Naive thymus-derived CD4-positive, alpha-beta T cell (primary cell): ENCODE measurements around the gene GLCCI1. TPM values are rescaled to one million over a fixed set of nuclear protein-coding genes. Genes with fewer than 3 reads are reported as not detected.

Source experiments
- ATAC-seq: fragments of 150-1000 bp; cut with Tn5 transposase; 2 replicates; pipeline ENCODE4 v1.10.0; 2021; ENCODE audit warnings: mild to moderate bottlenecking, moderate library complexity
- CTCF ChIA-PET: fragments of 350-600 bp; sonication (Branson Sonifier 250); formaldehyde crosslinking; loops from one replicate; lab custom pipeline; 2021; ENCODE audit warnings: antibody characterized with exemption; lab: Charles Lee
- POLR2A ChIA-PET: fragments of 350-600 bp; sonication (Branson Sonifier 250); formaldehyde crosslinking; loops from one replicate; lab custom pipeline; 2021; ENCODE audit warnings: antibody characterized with exemption, inconsistent platforms; lab: Charles Lee
- DNase-seq, 9 donors: peaks; one replicate each; pipeline versions ENCODE4 v3.0.0 to v3.0.0-alpha.2; 2020 to 2022; ENCODE audit warnings: mixed read lengths in 1 of 9
- H3K27ac ChIP-seq: one replicate; pipeline ENCODE4 v1.7.0; 2013; ENCODE audit warnings: mild to moderate bottlenecking, low read depth, low read length, moderate library complexity
- H3K27me3 ChIP-seq, 2 donors: one replicate each; pipeline ENCODE4 v1.7.0; 2013; ENCODE audit warnings: low read length in 2 of 2, mild to moderate bottlenecking in 2 of 2, moderate library complexity in 2 of 2; ENCODE audit not compliant: control insufficient read depth in 2 of 2, insufficient read depth in 2 of 2
- H3K36me3 ChIP-seq, 3 experiments: 1 replicate in 2 of 3; 2 replicates in 1 of 3; pipeline ENCODE4 v1.7.0; 2013; ENCODE audit warnings: low read length in 3 of 3, mild to moderate bottlenecking in 3 of 3, moderate library complexity in 1 of 3; ENCODE audit not compliant: insufficient read depth in 3 of 3, control insufficient read depth in 2 of 3
- H3K4me1 ChIP-seq, 2 donors: one replicate each; pipeline ENCODE4 v1.7.0; 2013; ENCODE audit warnings: low read length in 2 of 2, mild to moderate bottlenecking in 2 of 2, moderate library complexity in 1 of 2; ENCODE audit not compliant: control insufficient read depth in 2 of 2, insufficient read depth in 2 of 2
- H3K4me3 ChIP-seq: 2 replicates; pipeline ENCODE4 v1.7.0; 2013; ENCODE audit warnings: mild to moderate bottlenecking, low read length
- H3K9me3 ChIP-seq, 3 experiments: 1 replicate in 2 of 3; 2 replicates in 1 of 3; pipeline ENCODE4 v1.7.0; 2013; ENCODE audit warnings: low read length in 3 of 3; ENCODE audit not compliant: control insufficient read depth in 2 of 3
- H3K27ac Mint-ChIP-seq, 9 donors: one replicate each; pipeline ENCODE4 v1.8.0; 2020 to 2022; ENCODE audit warnings: mixed read lengths in 9 of 9, mild to moderate bottlenecking in 8 of 9, moderate library complexity in 5 of 9, inconsistent platforms in 2 of 9
- H3K27me3 Mint-ChIP-seq, 5 donors: one replicate each; pipeline ENCODE4 v1.8.0; 2021 to 2022; ENCODE audit warnings: mixed read lengths in 5 of 5, mild to moderate bottlenecking in 1 of 5
- H3K36me3 Mint-ChIP-seq, 5 donors: one replicate each; pipeline ENCODE4 v1.8.0; 2020 to 2022; ENCODE audit warnings: mixed read lengths in 5 of 5, mild to moderate bottlenecking in 3 of 5, inconsistent platforms in 1 of 5
- H3K4me1 Mint-ChIP-seq, 7 donors: one replicate each; pipeline ENCODE4 v1.8.0; 2020 to 2022; ENCODE audit warnings: mixed read lengths in 7 of 7, mild to moderate bottlenecking in 3 of 7, inconsistent platforms in 1 of 7
- H3K4me3 Mint-ChIP-seq, 10 donors: one replicate each; pipeline ENCODE4 v1.8.0; 2020 to 2022; ENCODE audit warnings: mild to moderate bottlenecking in 10 of 10, mixed read lengths in 10 of 10, moderate library complexity in 6 of 10, inconsistent platforms in 2 of 10
- H3K9me3 Mint-ChIP-seq, 11 donors: one replicate each; pipeline ENCODE4 v1.8.0; 2020 to 2022; ENCODE audit warnings: mixed read lengths in 11 of 11, mild to moderate bottlenecking in 4 of 11, inconsistent platforms in 1 of 11, moderate library complexity in 1 of 11
- intact Hi-C, 2 donors: fragments of 100-400 bp; cut with micrococcal nuclease; formaldehyde crosslinking; loops; one replicate each; pipeline ENCODE4 v1.15.1; 2023
- polyA plus RNA-seq, 2 donors: library from polyadenylated mRNA; unstranded; fragments of 300-500 nt; fragmentation: Illumina TruSeq; gene quantifications; one replicate each; pipeline ENCODE4 v1.2.3, GENCODE V29; 2021
- total RNA-seq, 6 experiments: library from RNA in 5 of 6; stranded (reverse) in 5 of 6; gene quantifications; 1 replicate in 5 of 6; 2 replicates in 1 of 6; pipeline ENCODE4 v1.2.3 and lab custom pipeline; 2021 to 2026

Gene GLCCI1
- total and polyA plus RNA-seq, 7 experiments from 2014 or later, result 6.9 to 43.1 (median 26.5) TPM

GRCh38 chr7:7934945-7935344, 33.7 kb upstream of the GLCCI1 start:
- H3K4me3 Mint-ChIP-seq, result no peak overlapping the region
- H3K4me3 ChIP-seq, result no peak overlapping the region
- ATAC-seq (no peak), DNase-seq (no peak)
- intact Hi-C loops, result no loop called here
- H3K9me3 ChIP-seq, result no peaks in the 10 kb centered on the region
- H3K36me3 Mint-ChIP-seq, result peaks cover 0 to 3% (median 0%) of the 10 kb centered on the region in 5 donors
- peaks cover 0 to 11% of the 10 kb centered on the region in 2 donors for H3K4me1 ChIP-seq
- no peak overlapping the region for H3K27ac ChIP-seq
- CTCF ChIA-PET, result interaction anchor here (0.6 kb wide), 1 partner anchor 66 kb away, joined by 3 read pairs; no protein-coding TSS in a partner anchor
- peak overlapping the region in 1 of 9 donors; percentile 19 for H3K27ac Mint-ChIP-seq
- no peaks in the 10 kb centered on the region for H3K27me3 Mint-ChIP-seq
- no peaks in the 10 kb centered on the region for H3K36me3 ChIP-seq
- POLR2A ChIA-PET, result interaction anchor here (0.6 to 0.9 kb wide), 2 partner anchors 25 to 33 kb away, joined by 3 to 4 read pairs; no protein-coding TSS in a partner anchor
- peaks cover 0 to 13% (median 4%) of the 10 kb centered on the region in 7 donors for H3K4me1 Mint-ChIP-seq
- H3K27me3 ChIP-seq, result no peaks in the 10 kb centered on the region
- H3K9me3 Mint-ChIP-seq, result no peaks in the 10 kb centered on the region

- ChIA-PET CTCF (no interaction called here), POLR2A (no interaction called here)
- Mint-ChIP-seq H3K4me3 (no peak overlapping the region), H3K27ac (no peak overlapping the region), H3K36me3 (peaks cover 0 to 3% (median 0%) of the 10 kb centered on the region in 5 donors), H3K9me3 (no peaks in the 10 kb centered on the region), H3K27me3 (no peaks in the 10 kb centered on the region), H3K4me1 (peaks cover 0 to 13% (median 5%) of the 10 kb centered on the region in 7 donors)
- Histone ChIP-seq H3K4me3 (no peak overlapping the region), H3K4me1 (peaks cover 0 to 20% of the 10 kb centered on the region in 2 donors), H3K36me3 (no peaks in the 10 kb centered on the region), H3K27me3 (no peaks in the 10 kb centered on the region), H3K27ac (no peak overlapping the region), H3K9me3 (no peaks in the 10 kb centered on the region)
- DNase-seq (peak in 1 of 9 donors; percentile 9), ATAC-seq (no peak)
- intact Hi-C loops, result no loop called here
Observed at GRCh38 chr7:7938471-7938870, 30.1 kb upstream of the GLCCI1 start.

GRCh38 chr7:7943951-7944350, 24.6 kb upstream of the GLCCI1 start:
- H3K36me3 ChIP-seq, result no peaks in the 10 kb centered on the region
- Mint-ChIP-seq H3K4me1 (peaks cover 14 to 25% (median 20%) of the 10 kb centered on the region in 7 donors), H3K36me3 (no peaks in the 10 kb centered on the region), H3K27ac (peak overlapping the region in 8 of 9 donors; percentile 43 to 84 (median 78)), H3K4me3 (peak overlapping the region in 6 of 10 donors; percentile 61 to 82 (median 68)), H3K9me3 (no peaks in the 10 kb centered on the region), H3K27me3 (no peaks in the 10 kb centered on the region)
- POLR2A ChIA-PET, result interaction anchor here (0.5 to 2.5 kb wide), 6 partner anchors 16 to 182 kb away, joined by 3 to 5 read pairs (median 4); partner anchors contain the start of gene GLCCI1
- H3K27me3 ChIP-seq, result no peaks in the 10 kb centered on the region
- ATAC-seq (no peak), DNase-seq (no peak)
- peaks cover 11 to 33% of the 10 kb centered on the region in 2 donors for H3K4me1 ChIP-seq
- intact Hi-C loops, result loop anchor here (1.0 to 5.0 kb wide), 4 partner anchors 23 to 52 kb away; partner anchors contain the start of gene GLCCI1 (in 2 of the 2)
- H3K27ac ChIP-seq, result no peak overlapping the region
- peak overlapping the region; percentile 32 for H3K4me3 ChIP-seq
- CTCF ChIA-PET, result interaction anchor here (1.2 to 1.6 kb wide), 2 partner anchors 9 to 263 kb away, joined by 3 read pairs; no protein-coding TSS in a partner anchor
- no peaks in the 10 kb centered on the region for H3K9me3 ChIP-seq

GRCh38 chr7:7944619-7945282, 23.8 kb upstream of the GLCCI1 start:
- no peaks in the 10 kb centered on the region for H3K27me3 ChIP-seq
- H3K4me3 ChIP-seq, result peak overlapping the region; percentile 32
- ChIA-PET CTCF (interaction anchor here (0.8 to 1.6 kb wide), 3 partner anchors 8 to 264 kb away, joined by 3 read pairs; no protein-coding TSS in a partner anchor), POLR2A (interaction anchor here (1.0 to 2.5 kb wide), 6 partner anchors 8 to 181 kb away, joined by 3 to 5 read pairs (median 4); partner anchors contain the start of gene GLCCI1)
- Mint-ChIP-seq H3K9me3 (no peaks in the 10 kb centered on the region), H3K27me3 (no peaks in the 10 kb centered on the region), H3K27ac (peak overlapping the region; percentile 43 to 86 (median 80)), H3K4me3 (peak overlapping the region; percentile 52 to 82 (median 72)), H3K4me1 (peaks cover 14 to 25% (median 20%) of the 10 kb centered on the region in 7 donors), H3K36me3 (peaks cover 0 to under 1% (median 0%) of the 10 kb centered on the region in 5 donors)
- peak overlapping the region; percentile 16 for H3K27ac ChIP-seq
- ATAC-seq, result peak; percentile 90
- intact Hi-C loops, result loop anchor here (1.0 to 5.0 kb wide), 4 partner anchors 24 to 52 kb away; partner anchors contain the start of gene GLCCI1 (in 2 of the 2)
- DNase-seq, result peak in 7 of 9 donors; percentile 23 to 39 (median 33)
- no peaks in the 10 kb centered on the region for H3K36me3 ChIP-seq
- no peaks in the 10 kb centered on the region for H3K9me3 ChIP-seq
- H3K4me1 ChIP-seq, result peaks cover 11 to 33% of the 10 kb centered on the region in 2 donors

- ChIA-PET POLR2A (interaction anchor here (2.2 kb wide), 1 partner anchor 24 kb away, joined by 5 read pairs; no protein-coding TSS in a partner anchor), CTCF (no interaction called here)
- H3K36me3 Mint-ChIP-seq, result peaks cover 3 to 14% (median 12%) of the 10 kb centered on the region in 5 donors
- peak overlapping the region in 1 of 9 donors; percentile 29 for H3K27ac Mint-ChIP-seq
- H3K27me3 Mint-ChIP-seq, result no peaks in the 10 kb centered on the region
- intact Hi-C loops, result no loop called here
- H3K4me3 Mint-ChIP-seq, result no peak overlapping the region
- no peak for ATAC-seq
- Histone ChIP-seq H3K4me3 (no peak overlapping the region), H3K9me3 (no peaks in the 10 kb centered on the region), H3K4me1 (peaks cover 11 to 33% of the 10 kb centered on the region in 2 donors), H3K27ac (no peak overlapping the region), H3K27me3 (no peaks in the 10 kb centered on the region), H3K36me3 (no peaks in the 10 kb centered on the region)
- H3K9me3 Mint-ChIP-seq, result peaks cover 0 to 10% (median 3%) of the 10 kb centered on the region in 11 donors
- no peak for DNase-seq
- H3K4me1 Mint-ChIP-seq, result peaks cover 14 to 25% (median 20%) of the 10 kb centered on the region in 7 donors
Observed at GRCh38 chr7:7946486-7946885, 22.1 kb upstream of the GLCCI1 start.

GRCh38 chr7:7948232-7948631, 20.4 kb upstream of the GLCCI1 start:
- intact Hi-C loops, result no loop called here
- no peaks in the 10 kb centered on the region for H3K27me3 Mint-ChIP-seq
- H3K36me3 ChIP-seq, result no peaks in the 10 kb centered on the region
- peaks cover 12 to 24% (median 20%) of the 10 kb centered on the region in 7 donors for H3K4me1 Mint-ChIP-seq
- ChIA-PET CTCF (no interaction called here), POLR2A (interaction anchor here (1.5 kb wide), 1 partner anchor 20 kb away, joined by 3 read pairs; the partner anchor contains the start of gene GLCCI1)
- no peak for ATAC-seq
- peaks cover 3 to 21% (median 14%) of the 10 kb centered on the region in 5 donors for H3K36me3 Mint-ChIP-seq
- H3K4me3 ChIP-seq, result no peak overlapping the region
- H3K27me3 ChIP-seq, result no peaks in the 10 kb centered on the region
- no peak overlapping the region for H3K27ac Mint-ChIP-seq
- H3K27ac ChIP-seq, result no peak overlapping the region
- peaks cover 11 to 23% of the 10 kb centered on the region in 2 donors for H3K4me1 ChIP-seq
- no peak overlapping the region for H3K4me3 Mint-ChIP-seq
- peaks cover 0 to 10% (median 3%) of the 10 kb centered on the region in 11 donors for H3K9me3 Mint-ChIP-seq
- H3K9me3 ChIP-seq, result no peaks in the 10 kb centered on the region
- no peak for DNase-seq
